AG09309 (cell line): ENCODE results near the gene ERCC1.

Experiments
- DNase-seq: peaks from one replicate; pipeline ENCODE4 v3.0.0-alpha.2; 2010; ENCODE audit warnings: low read depth
- H3K4me3 ChIP-seq: 2 replicates; pipeline ENCODE4 v1.5.1; 2011; ENCODE audit warnings: mild to moderate bottlenecking, low read depth, low read length, moderate library complexity; ENCODE audit not compliant: control insufficient read depth
- TF ChIP-seq, protein P1 (sequence below): IDR thresholded peaks from 2 replicates; pipeline ENCODE4 v1.5.1; 2011; ENCODE audit warnings: mild to moderate bottlenecking, low read depth, low read length, inconsistent platforms; ENCODE audit not compliant: insufficient read depth, control insufficient read depth; ENCODE audit errors: missing control alignments

ERCC1 gene

DNA sequence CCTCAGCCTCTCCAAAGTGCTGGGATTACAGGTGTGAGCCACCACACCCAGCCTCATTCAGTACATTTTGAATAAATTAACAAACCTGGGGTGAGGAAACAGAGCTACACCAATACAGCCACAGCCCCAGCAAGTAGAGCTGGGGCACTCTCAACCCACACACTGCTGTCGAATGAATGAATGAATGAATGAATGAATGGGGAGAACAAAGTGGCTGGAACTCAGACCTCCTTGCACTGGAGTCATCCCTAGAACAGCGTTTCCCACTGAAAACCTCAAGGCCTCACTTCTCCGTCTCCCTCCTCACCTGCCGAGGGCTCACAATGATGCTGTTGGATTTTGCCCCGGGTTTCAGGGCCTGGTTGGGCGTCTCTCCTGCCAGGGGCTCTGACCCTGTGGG is 2.8 kb downstream of the ERCC1 start:
- TF ChIP-seq, protein P1, sequence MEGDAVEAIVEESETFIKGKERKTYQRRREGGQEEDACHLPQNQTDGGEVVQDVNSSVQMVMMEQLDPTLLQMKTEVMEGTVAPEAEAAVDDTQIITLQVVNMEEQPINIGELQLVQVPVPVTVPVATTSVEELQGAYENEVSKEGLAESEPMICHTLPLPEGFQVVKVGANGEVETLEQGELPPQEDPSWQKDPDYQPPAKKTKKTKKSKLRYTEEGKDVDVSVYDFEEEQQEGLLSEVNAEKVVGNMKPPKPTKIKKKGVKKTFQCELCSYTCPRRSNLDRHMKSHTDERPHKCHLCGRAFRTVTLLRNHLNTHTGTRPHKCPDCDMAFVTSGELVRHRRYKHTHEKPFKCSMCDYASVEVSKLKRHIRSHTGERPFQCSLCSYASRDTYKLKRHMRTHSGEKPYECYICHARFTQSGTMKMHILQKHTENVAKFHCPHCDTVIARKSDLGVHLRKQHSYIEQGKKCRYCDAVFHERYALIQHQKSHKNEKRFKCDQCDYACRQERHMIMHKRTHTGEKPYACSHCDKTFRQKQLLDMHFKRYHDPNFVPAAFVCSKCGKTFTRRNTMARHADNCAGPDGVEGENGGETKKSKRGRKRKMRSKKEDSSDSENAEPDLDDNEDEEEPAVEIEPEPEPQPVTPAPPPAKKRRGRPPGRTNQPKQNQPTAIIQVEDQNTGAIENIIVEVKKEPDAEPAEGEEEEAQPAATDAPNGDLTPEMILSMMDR = no peak
- no peak for DNase-seq

DNA sequence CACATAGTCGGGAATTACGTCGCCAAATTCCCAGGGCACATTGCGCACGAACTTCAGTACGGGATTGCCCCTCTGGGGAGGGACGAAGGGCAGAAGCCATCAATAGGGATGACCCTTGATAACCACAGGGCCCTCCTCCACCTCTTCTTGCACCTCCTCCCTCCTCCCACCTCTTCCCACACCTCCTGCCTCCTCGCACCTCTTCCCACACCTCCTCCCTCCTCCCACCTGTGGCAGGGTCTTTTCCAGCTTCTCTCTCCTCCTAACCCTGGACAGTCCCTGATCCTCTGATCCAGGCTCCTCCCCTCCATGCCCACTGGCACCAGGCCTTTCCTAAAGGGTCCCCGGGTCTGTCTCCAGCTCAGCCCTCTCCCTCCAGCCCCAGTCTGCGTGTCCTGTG is 3.4 kb downstream of the ERCC1 start:
- H3K4me3 ChIP-seq = no peak overlapping the region

More for the DNA sequence above, 2.8 kb downstream of the ERCC1 start:
- no peak overlapping the region for H3K4me3 ChIP-seq

DNA sequence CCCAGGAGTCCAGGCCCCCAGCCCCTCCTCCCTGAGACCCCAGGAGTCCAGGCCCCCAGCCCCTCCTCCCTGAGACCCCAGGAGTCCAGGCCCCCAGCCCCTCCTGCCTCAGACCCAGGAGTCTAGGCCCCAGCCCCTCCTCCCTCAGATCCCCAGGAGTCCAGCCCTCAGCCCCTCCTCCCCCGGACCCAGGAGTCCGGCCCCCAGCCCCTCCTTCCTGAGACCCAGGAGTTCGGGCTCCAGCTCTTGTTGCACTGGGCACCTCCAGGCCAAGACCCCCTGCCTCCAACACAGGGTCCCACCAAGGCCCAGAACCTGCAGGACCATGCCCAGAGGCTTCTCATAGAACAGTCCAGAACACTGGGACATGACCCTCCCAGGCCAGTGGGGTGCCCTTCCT is 3.8 kb downstream of the ERCC1 start:
- no peak overlapping the region for H3K4me3 ChIP-seq
- TF ChIP-seq, protein P1 = no peak
- DNase-seq = no peak

More for the DNA sequence above, 3.4 kb downstream of the ERCC1 start:
- DNase-seq = no peak
- TF ChIP-seq, protein P1 = no peak

DNA sequence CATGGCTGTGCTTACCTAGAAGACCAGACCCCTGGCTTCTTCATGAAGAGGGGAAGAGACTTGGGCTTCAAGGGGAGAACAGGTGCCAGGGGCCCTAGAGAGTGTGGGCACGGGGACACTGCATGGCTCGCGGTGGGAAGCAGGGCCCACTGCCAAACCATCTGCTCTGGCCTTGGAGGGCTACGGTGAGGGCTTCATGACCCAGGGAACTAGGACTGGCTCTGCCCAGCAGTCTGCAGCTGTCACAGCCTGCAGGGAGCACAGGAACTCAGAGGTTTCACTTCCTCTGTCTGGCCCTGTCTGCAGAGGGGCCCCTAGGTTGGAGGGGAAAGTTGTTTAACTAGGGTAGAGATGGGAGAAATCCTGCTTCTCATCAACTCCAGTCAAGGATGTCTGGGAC is 4.3 kb downstream of the ERCC1 start:
- H3K4me3 ChIP-seq = no peak overlapping the region
- TF ChIP-seq, protein P1 = no peak
- no peak for DNase-seq

DNA sequence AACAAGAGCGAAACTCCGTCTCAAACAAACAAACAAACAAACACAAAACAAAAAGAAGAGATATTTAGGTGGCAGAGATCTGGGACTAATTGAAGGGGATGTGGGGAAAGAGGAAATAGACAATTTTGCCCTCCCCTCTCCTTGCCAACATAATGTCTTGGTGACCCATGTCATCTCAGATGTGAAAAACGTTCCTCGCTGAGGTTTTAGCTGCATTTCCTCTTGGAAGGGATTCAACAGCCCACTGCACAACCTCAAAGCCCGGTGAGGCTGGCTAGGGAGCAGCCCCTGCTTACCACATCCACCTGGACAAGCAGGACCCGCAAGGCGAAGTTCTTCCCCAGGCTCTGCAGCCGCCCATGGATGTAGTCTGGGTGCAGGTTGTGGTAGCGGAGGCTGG is 4.9 kb downstream of the ERCC1 start:
- TF ChIP-seq, protein P1 = no peak
- no peak for DNase-seq
- H3K4me3 ChIP-seq = no peak overlapping the region

DNA sequence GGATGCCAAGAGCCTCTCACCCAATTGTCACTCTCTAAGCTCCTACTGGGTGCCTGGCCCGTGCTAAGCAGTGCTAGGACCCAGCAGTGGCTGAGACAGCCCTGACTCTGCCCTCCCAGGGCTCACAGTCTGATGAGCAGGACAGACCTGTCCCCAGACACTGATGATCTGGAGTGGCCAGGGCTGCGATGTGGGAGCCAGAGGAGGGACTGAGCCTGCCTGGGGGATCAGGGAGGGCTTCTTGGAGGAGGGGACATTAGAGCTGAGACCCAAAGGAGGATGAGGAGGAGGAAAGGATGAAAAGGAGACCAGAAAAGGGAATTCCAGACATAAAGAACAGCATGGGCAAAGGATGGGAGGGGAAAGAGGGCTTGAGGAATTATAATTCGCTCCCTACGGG is 6.6 kb downstream of the ERCC1 start:
- no peak overlapping the region for H3K4me3 ChIP-seq
- no peak for DNase-seq
- TF ChIP-seq, protein P1 = no peak

DNA sequence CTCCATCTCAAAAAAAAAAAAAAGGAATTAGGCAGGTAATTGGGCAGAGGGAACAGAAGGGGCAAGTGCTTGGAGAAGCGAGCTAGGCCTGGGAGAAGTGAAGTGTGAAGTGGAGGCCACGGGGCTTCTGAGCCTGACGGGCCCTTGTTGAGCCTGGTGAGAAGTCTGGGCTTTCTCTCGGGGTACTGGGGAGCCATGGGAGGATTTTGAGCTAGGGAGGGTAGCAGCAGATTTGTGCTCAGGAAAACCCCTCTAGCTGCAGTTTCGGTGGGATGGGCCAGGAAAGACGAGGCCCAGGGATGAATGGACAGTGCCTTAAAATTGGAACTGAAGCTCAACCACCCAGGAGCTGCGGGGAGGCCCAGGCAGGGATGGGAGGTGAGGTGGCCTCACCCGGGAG is 9.2 kb downstream of the ERCC1 start:
- H3K4me3 ChIP-seq = no peak overlapping the region
- no peak for DNase-seq
- TF ChIP-seq, protein P1 = no peak
